NCI-H2171 (cell line): ENCODE data around the gene UGT1A1.

Source experiments
- DNase-seq: peaks from one replicate; lab custom pipeline; 2025; lab: John Stamatoyannopoulos, UW

Gene UGT1A1

GRCh38 chr2:233817361-233817911, 57.4 kb downstream of the UGT1A1 start:
- DNase-seq, result no peak

DNA sequence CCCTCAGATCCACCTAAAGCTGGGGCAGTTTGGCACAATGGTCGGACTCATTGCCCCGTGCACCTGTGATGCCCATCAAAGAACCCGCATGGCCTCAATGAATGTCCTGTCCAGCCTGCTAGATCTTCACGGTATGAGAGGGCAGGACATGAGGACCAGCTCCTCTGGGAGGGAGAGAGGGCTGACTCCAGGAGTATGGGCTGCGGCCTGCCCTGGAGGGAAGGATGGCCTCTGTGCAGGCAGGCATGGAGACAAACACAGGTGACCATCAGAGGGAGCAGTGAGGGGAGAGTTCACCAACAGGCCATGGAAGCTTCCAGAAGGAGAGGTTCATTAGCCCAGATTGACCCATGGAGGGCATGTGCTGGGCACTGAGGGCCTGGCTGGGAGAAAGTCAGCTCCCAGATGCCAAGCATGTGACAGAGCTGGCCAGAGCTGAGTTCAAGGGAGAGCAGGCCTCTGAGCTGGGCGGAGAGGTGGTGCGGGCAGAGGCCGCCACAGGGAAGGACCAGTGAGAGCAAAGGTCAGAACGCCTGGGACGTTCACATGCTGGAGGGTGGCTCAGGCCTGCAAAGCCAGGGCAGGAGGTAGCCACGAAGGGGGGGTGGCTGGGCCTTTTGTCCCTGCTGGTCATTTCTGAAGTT, 58.0 kb downstream of the UGT1A1 start:
- no peak for DNase-seq

DNA sequence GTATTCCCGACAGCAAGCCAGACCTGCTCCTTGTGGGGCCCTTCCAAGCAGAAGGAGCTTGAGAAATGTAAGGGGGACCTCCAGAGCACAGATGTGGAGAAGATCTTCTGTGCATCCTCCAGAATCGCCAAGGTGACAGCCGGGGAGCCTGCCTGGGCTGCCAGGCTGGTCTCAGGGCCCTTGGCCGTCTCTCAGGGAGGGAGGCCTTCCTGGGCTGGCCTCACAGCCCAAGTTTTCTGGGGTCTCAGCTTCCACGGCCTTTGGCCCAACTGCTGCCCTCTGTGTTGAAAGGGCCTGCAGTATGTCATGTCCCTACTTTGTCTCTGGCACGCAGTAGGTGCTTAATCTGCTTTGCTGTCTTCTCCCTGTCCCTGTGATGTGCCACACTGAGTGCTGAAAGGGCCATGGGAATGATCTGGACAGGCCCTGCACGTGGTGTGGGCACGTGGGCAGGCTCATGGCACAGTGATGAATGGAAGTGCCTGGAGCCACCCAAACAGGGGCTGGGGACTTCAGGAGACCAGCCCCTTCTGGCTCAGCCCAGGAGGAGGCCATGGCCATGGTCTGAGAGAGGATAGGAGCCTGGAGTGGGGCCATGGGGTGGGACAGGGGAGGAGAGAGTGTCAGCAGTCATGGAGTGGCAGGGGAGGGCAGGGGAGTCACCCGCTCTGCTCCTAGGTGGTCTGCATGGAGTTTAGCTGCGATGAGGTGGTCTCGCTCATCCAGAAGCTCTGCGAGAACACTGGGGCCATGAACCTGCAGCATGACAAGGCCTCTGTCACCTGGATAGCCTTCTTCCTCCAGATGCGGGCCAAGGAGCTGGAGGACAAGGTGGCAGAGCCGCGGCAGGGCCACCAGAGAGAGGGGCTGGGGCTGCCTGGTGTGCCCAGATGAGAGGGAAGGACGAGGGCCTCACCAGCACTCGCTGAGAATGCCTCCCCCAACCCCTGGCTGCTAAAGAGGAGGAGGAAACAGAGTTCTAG, 58.9 kb downstream of the UGT1A1 start:
- DNase-seq, result no peak

DNA sequence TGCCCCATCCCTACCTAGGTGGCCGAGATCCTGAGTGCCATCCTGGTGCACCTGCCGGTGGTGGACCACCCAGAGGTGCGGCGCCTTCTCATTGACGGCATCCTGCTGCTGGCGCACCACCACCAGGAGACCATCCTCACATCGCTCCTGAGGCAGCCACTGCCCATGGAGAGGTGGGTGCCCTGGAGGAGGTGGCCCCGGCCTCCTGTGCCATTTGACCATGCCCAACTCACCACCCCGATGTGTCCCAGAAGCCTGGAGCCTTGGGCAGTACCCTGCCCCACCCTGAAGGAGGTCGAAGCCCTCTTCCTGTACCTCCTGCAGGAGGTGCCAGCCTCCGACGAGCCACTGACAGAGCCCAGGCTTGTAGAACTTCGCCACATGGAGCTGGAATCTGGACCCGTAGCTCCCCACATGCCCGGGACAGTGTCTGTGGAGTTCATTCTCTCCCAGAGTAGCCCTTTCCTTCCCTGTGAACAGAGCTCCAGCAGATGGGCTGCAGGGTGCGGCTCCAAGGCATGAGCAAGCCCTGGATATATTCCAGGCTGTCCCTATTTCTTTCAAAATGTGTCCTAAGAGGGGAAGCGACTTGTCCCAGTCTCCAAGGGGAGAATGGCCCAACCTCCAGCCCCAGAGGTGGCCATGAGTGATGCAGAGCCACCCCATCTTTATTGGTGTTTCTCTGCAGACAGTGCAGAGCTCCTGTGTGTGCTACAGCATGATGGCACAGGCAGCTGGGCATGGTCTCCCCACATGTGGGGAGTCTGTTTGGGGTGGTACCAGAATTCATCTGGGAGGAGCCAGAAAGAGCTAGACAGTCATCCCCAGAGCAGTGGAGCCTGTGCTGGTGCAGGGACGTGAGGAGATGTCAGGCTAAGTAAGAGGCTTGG, 60.1 kb downstream of the UGT1A1 start:
- no peak for DNase-seq

- no peak for DNase-seq
Measured at GRCh38 chr2:233820774-233821105, 60.7 kb downstream of the UGT1A1 start.

GRCh38 chr2:233821196-233821595, 61.1 kb downstream of the UGT1A1 start:
- no peak for DNase-seq

DNA sequence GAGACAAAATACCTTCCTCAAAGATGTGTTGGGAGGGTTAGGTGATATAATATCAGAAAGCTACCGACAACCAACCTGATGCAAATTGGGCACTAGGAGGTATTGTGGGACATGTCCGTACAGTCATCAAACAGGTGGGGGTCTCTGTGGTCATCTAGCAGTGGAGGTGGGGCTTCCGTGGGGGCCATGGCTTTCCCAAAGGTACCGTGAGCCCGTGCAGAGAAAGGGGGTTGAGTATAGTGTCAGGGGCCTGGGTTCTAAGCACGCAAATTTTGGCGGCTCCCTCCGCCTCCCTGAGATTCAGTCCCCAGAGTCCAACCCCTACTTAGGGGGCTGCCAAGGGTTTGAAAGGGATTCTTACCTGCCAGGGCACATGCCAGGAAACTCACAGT, 61.6 kb downstream of the UGT1A1 start:
- no peak for DNase-seq

DNA sequence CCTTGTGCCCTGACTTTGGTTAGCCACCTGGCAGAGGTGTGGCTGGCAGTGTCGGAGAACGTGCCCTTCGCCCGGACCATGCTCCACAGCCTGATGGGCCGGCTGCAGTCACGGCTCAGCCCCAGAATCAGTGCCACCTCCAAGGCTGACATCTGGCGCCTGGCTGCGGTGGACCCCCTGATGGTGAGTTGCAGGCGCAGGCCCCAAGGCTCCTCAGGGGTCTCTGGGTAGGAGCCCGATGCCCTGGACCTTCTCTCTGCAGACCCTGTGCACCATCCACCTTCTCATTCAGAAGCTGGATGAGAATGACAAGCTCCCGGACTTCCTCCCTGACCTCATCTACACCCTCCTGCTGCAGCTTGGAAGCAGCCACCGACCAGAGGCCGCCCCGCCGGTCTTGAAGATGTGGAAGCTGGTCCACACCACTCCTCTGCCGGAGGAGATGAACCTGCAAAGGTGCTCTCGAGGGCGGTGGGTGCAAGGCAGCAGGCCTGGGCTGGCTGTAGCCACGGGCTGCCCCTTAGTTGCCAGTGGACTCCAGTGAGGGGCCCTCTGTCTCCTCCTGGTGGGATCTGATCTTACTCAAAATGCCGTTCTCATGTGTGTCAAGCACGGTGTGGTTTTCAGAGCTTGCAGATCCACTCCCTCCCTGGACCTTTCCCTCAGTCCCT, 62.2 kb downstream of the UGT1A1 start:
- no peak for DNase-seq
